GM21447 (cell line): Measurements from ENCODE around the gene CDKN3.
"Not testable (repeated sequence)": the region's sequence is repeated elsewhere in the genome, so short reads cannot be mapped to it uniquely, and the experiment has no call there.

Experiments used
- ATAC-seq: cut with Tn5 transposase; IDR thresholded peaks from one replicate; pipeline ENCODE4 v1.9.1; 2021; ENCODE audit not compliant: unreplicated experiment

Gene CDKN3

GRCh38 chr14:54370323-54371198 is 26.2 kb upstream of the CDKN3 start:
- no peak for ATAC-seq

- no peak for ATAC-seq
Measured at GRCh38 chr14:54374117-54374884, 22.5 kb upstream of the CDKN3 start.

- no peak for ATAC-seq
Measured at GRCh38 chr14:54377501-54377900, 19.3 kb upstream of the CDKN3 start.

GRCh38 chr14:54378893-54379292 is 17.9 kb upstream of the CDKN3 start:
- ATAC-seq: not testable (repeated sequence)

- ATAC-seq: not testable (repeated sequence)
Measured at GRCh38 chr14:54380558-54380957, 16.2 kb upstream of the CDKN3 start.

GRCh38 chr14:54381821-54382220 is 15.0 kb upstream of the CDKN3 start:
- no peak for ATAC-seq

GRCh38 chr14:54383835-54384234 is 13.0 kb upstream of the CDKN3 start:
- no peak for ATAC-seq

GRCh38 chr14:54385556-54385955 is 11.3 kb upstream of the CDKN3 start:
- no peak for ATAC-seq

- no peak for ATAC-seq
Measured at GRCh38 chr14:54387328-54387727, 9.5 kb upstream of the CDKN3 start.

GRCh38 chr14:54392131-54392859 is 4.5 kb upstream of the CDKN3 start:
- no peak for ATAC-seq

- ATAC-seq: not testable (repeated sequence)
Measured at GRCh38 chr14:54392986-54393884, 3.6 kb upstream of the CDKN3 start.

GRCh38 chr14:54394596-54394995 is 2.2 kb upstream of the CDKN3 start:
- ATAC-seq: no peak

- ATAC-seq: no peak
Measured at GRCh38 chr14:54395284-54395683, 1.5 kb upstream of the CDKN3 start.

- no peak for ATAC-seq
Measured at GRCh38 chr14:54395716-54396115, 1.1 kb upstream of the CDKN3 start.

- no peak for ATAC-seq
Measured at GRCh38 chr14:54396183-54396492, 669 bp upstream of the CDKN3 start.

GRCh38 chr14:54399560-54399959 is 2.8 kb downstream of the CDKN3 start:
- ATAC-seq: no peak

- ATAC-seq: not testable (repeated sequence)
Measured at GRCh38 chr14:54403401-54404005, 6.7 kb downstream of the CDKN3 start.

- no peak for ATAC-seq
Measured at GRCh38 chr14:54410215-54410614, 13.4 kb downstream of the CDKN3 start.

GRCh38 chr14:54411371-54411770 is 14.6 kb downstream of the CDKN3 start:
- ATAC-seq: no peak

- no peak for ATAC-seq
Measured at GRCh38 chr14:54420478-54421142, 23.8 kb downstream of the CDKN3 start.
